ENCODE data around the gene CMTM6.

DNA sequence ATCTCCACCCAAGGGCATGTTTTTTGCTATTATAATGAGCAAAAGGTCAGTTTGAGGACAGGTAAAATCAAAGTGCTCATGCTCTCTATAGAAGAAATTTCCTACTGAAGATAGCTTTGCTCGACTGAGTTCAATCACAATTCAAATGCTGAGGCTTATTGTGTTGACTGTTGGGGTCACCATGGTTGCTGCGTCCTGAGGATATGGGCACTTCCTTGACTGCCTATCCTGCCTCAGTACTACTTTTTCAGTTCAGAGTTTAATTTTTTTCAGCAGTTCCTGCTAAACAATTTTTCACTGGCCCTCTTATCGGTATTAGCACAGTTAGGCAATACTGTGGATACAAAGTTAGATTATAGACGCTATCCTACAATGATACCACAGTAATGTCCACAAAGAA lies 3.8 kb upstream of the CMTM6 start:
- TF ChIP-seq, protein P1, sequence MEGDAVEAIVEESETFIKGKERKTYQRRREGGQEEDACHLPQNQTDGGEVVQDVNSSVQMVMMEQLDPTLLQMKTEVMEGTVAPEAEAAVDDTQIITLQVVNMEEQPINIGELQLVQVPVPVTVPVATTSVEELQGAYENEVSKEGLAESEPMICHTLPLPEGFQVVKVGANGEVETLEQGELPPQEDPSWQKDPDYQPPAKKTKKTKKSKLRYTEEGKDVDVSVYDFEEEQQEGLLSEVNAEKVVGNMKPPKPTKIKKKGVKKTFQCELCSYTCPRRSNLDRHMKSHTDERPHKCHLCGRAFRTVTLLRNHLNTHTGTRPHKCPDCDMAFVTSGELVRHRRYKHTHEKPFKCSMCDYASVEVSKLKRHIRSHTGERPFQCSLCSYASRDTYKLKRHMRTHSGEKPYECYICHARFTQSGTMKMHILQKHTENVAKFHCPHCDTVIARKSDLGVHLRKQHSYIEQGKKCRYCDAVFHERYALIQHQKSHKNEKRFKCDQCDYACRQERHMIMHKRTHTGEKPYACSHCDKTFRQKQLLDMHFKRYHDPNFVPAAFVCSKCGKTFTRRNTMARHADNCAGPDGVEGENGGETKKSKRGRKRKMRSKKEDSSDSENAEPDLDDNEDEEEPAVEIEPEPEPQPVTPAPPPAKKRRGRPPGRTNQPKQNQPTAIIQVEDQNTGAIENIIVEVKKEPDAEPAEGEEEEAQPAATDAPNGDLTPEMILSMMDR (IDR thresholded peaks at IDR 0.05) = no peak
- TF ChIP-seq, protein P2, sequence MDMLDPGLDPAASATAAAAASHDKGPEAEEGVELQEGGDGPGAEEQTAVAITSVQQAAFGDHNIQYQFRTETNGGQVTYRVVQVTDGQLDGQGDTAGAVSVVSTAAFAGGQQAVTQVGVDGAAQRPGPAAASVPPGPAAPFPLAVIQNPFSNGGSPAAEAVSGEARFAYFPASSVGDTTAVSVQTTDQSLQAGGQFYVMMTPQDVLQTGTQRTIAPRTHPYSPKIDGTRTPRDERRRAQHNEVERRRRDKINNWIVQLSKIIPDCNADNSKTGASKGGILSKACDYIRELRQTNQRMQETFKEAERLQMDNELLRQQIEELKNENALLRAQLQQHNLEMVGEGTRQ (IDR thresholded peaks at IDR 0.05; ENCODE audit: borderline replicate concordance, low read depth, low read length) = no peak
- TF ChIP-seq YY1 (IDR thresholded peaks at IDR 0.05; ENCODE audit: low read depth) = no peak
- TF ChIP-seq EP300 (IDR thresholded peaks at IDR 0.05; ENCODE audit: borderline replicate concordance in 1 of 2, low read depth in 1 of 2, low read length in 1 of 2) = no peak
- no peak for TF ChIP-seq MXI1 (IDR thresholded peaks at IDR 0.05; ENCODE audit: low read depth, low read length)
- no peak for TF ChIP-seq SIN3A (IDR thresholded peaks at IDR 0.05; ENCODE audit: borderline replicate concordance, low read depth, low read length)
- TF ChIP-seq, protein P3, sequence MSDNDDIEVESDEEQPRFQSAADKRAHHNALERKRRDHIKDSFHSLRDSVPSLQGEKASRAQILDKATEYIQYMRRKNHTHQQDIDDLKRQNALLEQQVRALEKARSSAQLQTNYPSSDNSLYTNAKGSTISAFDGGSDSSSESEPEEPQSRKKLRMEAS (IDR thresholded peaks at IDR 0.05; ENCODE audit: low read depth) = no peak
- TF ChIP-seq, protein P4, sequence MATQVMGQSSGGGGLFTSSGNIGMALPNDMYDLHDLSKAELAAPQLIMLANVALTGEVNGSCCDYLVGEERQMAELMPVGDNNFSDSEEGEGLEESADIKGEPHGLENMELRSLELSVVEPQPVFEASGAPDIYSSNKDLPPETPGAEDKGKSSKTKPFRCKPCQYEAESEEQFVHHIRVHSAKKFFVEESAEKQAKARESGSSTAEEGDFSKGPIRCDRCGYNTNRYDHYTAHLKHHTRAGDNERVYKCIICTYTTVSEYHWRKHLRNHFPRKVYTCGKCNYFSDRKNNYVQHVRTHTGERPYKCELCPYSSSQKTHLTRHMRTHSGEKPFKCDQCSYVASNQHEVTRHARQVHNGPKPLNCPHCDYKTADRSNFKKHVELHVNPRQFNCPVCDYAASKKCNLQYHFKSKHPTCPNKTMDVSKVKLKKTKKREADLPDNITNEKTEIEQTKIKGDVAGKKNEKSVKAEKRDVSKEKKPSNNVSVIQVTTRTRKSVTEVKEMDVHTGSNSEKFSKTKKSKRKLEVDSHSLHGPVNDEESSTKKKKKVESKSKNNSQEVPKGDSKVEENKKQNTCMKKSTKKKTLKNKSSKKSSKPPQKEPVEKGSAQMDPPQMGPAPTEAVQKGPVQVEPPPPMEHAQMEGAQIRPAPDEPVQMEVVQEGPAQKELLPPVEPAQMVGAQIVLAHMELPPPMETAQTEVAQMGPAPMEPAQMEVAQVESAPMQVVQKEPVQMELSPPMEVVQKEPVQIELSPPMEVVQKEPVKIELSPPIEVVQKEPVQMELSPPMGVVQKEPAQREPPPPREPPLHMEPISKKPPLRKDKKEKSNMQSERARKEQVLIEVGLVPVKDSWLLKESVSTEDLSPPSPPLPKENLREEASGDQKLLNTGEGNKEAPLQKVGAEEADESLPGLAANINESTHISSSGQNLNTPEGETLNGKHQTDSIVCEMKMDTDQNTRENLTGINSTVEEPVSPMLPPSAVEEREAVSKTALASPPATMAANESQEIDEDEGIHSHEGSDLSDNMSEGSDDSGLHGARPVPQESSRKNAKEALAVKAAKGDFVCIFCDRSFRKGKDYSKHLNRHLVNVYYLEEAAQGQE (IDR thresholded peaks at IDR 0.05; ENCODE audit: low read depth, low read length) = no peak
- TF ChIP-seq RCOR1 (IDR thresholded peaks at IDR 0.05; ENCODE audit: low read length) = no peak
- TF ChIP-seq, protein P5, sequence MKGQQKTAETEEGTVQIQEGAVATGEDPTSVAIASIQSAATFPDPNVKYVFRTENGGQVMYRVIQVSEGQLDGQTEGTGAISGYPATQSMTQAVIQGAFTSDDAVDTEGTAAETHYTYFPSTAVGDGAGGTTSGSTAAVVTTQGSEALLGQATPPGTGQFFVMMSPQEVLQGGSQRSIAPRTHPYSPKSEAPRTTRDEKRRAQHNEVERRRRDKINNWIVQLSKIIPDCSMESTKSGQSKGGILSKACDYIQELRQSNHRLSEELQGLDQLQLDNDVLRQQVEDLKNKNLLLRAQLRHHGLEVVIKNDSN (IDR thresholded peaks at IDR 0.05; ENCODE audit: borderline replicate concordance, low read depth) = no peak
- no peak for TF ChIP-seq TAF1 (IDR thresholded peaks at IDR 0.05; ENCODE audit: borderline replicate concordance, low read depth, low read length)
- TF ChIP-seq RXRA (IDR thresholded peaks at IDR 0.05; ENCODE audit: borderline replicate concordance, low read depth) = no peak
- TF ChIP-seq TCF12 (IDR thresholded peaks at IDR 0.05) = no peak
